K562 (cell line): ENCODE measurements around the gene LMAN2L. TPM values are rescaled to one million over a fixed set of nuclear protein-coding genes. Genes with fewer than 3 reads are reported as not detected.
A peak's percentile ranks its signal among the peaks of the same experiment; 100 is the strongest.

Source experiments
- ELF1 ChIP-seq: fragments of 200-800 bp; sonication (Bioruptor generic); IDR thresholded peaks from 2 replicates; pipeline ENCODE4 v1.6.1; 2016; ENCODE audit warnings: missing genetic modification characterization, missing compliant biosample characterization
- GATA2 ChIP-seq: sonication (generic); formaldehyde crosslinking; IDR thresholded peaks from 2 replicates; pipeline ENCODE4 v1.4.0; 2020; ENCODE audit warnings: mild to moderate bottlenecking, missing genetic modification reagents
- PRPF4 ChIP-seq: fragments of 200-400 bp; formaldehyde crosslinking; IDR thresholded peaks from one replicate; pipeline ENCODE4 v1.6.1; 2017; ENCODE audit warnings: low read length, low read depth, mild to moderate bottlenecking; ENCODE audit not compliant: insufficient read depth, poor library complexity, severe bottlenecking
- TRIM24 ChIP-seq, 2 experiments: fragments of 450-650 bp; IDR thresholded peaks; 2 replicates each; pipeline ENCODE4 v1.6.1; 2016
- ZBTB8A ChIP-seq: fragments of 450-650 bp; IDR thresholded peaks from 2 replicates; pipeline ENCODE4 v1.6.1; 2018; ENCODE audit warnings: mild to moderate bottlenecking, moderate library complexity; ENCODE audit not compliant: partially characterized antibody
- ZNF586 ChIP-seq: fragments of 450-650 bp; formaldehyde crosslinking; conservative IDR thresholded peaks from 2 replicates; pipeline ENCODE4 v1.4.0; 2020; ENCODE audit warnings: mild to moderate bottlenecking, moderate library complexity
- polyA plus RNA-seq, 8 experiments: library from polyadenylated mRNA; depleted of rRNA in 4 of 8; stranded (reverse) in 5 of 8; unstranded in 3 of 8; fragments of >200 nt; fragmentation: Nextera tagmentation in 2 of 8; fragmentation: Illumina TruSeq in 1 of 8; extraction: Ambion mirVana in 2 of 8; extraction: Trizol in 1 of 8; gene quantifications; 2 replicates each; pipeline versions ENCODE4 v1.2.1 to v1.2.3, GENCODE V29; 2011 to 2014; ENCODE audit warnings: inconsistent platforms in 1 of 8, missing spikeins in 1 of 8
- total RNA-seq, 7 experiments: library from RNA; depleted of rRNA in 6 of 7; stranded (reverse); fragments of >200 nt in 6 of 7; fragmentation: Illumina TruSeq in 2 of 7; extraction: Trizol in 2 of 7; gene quantifications; 2 replicates each; pipeline versions ENCODE4 v1.2.1 to v1.2.3, GENCODE V29; 2011 to 2021; ENCODE audit warnings: low replicate concordance in 1 of 7
- TF ChIP-seq, protein P1 (sequence below): fragments of 450-650 bp; IDR thresholded peaks from 2 replicates; pipeline ENCODE4 v1.6.1; 2016; ENCODE audit warnings: mild to moderate bottlenecking, moderate library complexity
- TF ChIP-seq, protein P2 (sequence below): fragments of 450-650 bp; formaldehyde crosslinking; conservative IDR thresholded peaks from 2 replicates; pipeline ENCODE4 v1.4.0; 2022; ENCODE audit warnings: mild to moderate bottlenecking, missing genetic modification characterization
- TF ChIP-seq, protein P3 (sequence below): fragments of 250-450 bp; sonication (Bioruptor Pico); IDR thresholded peaks from 2 replicates; pipeline ENCODE4 v1.4.0; 2020; ENCODE audit warnings: mild to moderate bottlenecking, moderate library complexity, borderline replicate concordance
- TF ChIP-seq, protein P4 (sequence below): fragments of 250-450 bp; sonication (Bioruptor Pico); IDR thresholded peaks from 2 replicates; pipeline ENCODE4 v1.8.0; 2022; ENCODE audit warnings: moderate library complexity, mild to moderate bottlenecking, inconsistent platforms

Gene LMAN2L
- total and polyA plus RNA-seq, 9 of the 15 experiments (the other 6 are each of a cell fraction or from before 2014, with no cell fraction given): 7.2 to 37.7 (median 12.5) TPM

DNA sequence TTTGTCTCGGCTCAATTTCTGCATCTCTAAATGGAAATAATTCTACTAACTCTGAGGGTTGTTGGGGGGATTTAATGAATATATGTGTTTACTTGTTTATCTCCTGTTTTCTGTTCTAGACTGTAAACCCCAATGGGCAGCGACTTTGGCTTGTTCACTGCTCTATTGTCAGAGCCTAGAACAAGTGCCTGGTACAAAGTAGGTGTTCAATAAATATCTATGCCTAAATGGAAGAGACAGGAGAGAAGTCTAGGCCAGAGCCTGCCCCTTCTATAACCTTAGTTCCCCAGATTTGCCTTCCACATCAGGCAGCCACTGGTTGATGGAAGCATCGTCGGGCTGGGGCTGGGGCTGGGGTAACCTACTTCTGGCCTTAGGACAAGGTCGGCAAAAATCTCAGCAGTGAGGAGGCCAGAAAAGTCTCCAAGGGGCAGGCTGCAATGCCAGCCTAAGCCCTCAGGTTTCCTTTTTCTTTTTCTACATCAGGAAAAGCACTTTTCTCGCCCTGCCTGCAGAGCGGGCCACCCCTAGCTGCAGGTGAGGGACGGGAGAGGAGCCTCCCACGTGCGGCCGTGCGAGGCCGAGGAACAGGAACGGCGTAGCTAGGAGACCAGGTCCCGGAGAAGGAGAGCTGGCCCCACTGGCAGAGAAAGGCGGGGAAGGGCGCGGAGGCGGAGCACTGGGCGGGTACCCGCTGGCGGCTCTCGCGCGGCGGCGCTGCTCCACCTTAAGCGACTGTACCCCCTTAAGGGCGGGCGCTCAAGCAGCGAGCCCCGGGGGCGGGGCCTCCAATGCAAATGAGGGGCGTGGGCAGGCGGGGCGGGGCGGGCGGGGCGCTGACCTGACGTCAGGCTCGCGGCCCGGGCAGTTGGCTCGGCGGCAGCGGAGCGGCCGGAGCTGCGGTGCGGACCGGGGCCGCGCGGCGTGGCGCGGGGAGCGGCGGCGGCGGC lies 20.4 kb upstream of the LMAN2L start, which contains the start of gene CNNM4 (continued):
- TF ChIP-seq, protein P1, sequence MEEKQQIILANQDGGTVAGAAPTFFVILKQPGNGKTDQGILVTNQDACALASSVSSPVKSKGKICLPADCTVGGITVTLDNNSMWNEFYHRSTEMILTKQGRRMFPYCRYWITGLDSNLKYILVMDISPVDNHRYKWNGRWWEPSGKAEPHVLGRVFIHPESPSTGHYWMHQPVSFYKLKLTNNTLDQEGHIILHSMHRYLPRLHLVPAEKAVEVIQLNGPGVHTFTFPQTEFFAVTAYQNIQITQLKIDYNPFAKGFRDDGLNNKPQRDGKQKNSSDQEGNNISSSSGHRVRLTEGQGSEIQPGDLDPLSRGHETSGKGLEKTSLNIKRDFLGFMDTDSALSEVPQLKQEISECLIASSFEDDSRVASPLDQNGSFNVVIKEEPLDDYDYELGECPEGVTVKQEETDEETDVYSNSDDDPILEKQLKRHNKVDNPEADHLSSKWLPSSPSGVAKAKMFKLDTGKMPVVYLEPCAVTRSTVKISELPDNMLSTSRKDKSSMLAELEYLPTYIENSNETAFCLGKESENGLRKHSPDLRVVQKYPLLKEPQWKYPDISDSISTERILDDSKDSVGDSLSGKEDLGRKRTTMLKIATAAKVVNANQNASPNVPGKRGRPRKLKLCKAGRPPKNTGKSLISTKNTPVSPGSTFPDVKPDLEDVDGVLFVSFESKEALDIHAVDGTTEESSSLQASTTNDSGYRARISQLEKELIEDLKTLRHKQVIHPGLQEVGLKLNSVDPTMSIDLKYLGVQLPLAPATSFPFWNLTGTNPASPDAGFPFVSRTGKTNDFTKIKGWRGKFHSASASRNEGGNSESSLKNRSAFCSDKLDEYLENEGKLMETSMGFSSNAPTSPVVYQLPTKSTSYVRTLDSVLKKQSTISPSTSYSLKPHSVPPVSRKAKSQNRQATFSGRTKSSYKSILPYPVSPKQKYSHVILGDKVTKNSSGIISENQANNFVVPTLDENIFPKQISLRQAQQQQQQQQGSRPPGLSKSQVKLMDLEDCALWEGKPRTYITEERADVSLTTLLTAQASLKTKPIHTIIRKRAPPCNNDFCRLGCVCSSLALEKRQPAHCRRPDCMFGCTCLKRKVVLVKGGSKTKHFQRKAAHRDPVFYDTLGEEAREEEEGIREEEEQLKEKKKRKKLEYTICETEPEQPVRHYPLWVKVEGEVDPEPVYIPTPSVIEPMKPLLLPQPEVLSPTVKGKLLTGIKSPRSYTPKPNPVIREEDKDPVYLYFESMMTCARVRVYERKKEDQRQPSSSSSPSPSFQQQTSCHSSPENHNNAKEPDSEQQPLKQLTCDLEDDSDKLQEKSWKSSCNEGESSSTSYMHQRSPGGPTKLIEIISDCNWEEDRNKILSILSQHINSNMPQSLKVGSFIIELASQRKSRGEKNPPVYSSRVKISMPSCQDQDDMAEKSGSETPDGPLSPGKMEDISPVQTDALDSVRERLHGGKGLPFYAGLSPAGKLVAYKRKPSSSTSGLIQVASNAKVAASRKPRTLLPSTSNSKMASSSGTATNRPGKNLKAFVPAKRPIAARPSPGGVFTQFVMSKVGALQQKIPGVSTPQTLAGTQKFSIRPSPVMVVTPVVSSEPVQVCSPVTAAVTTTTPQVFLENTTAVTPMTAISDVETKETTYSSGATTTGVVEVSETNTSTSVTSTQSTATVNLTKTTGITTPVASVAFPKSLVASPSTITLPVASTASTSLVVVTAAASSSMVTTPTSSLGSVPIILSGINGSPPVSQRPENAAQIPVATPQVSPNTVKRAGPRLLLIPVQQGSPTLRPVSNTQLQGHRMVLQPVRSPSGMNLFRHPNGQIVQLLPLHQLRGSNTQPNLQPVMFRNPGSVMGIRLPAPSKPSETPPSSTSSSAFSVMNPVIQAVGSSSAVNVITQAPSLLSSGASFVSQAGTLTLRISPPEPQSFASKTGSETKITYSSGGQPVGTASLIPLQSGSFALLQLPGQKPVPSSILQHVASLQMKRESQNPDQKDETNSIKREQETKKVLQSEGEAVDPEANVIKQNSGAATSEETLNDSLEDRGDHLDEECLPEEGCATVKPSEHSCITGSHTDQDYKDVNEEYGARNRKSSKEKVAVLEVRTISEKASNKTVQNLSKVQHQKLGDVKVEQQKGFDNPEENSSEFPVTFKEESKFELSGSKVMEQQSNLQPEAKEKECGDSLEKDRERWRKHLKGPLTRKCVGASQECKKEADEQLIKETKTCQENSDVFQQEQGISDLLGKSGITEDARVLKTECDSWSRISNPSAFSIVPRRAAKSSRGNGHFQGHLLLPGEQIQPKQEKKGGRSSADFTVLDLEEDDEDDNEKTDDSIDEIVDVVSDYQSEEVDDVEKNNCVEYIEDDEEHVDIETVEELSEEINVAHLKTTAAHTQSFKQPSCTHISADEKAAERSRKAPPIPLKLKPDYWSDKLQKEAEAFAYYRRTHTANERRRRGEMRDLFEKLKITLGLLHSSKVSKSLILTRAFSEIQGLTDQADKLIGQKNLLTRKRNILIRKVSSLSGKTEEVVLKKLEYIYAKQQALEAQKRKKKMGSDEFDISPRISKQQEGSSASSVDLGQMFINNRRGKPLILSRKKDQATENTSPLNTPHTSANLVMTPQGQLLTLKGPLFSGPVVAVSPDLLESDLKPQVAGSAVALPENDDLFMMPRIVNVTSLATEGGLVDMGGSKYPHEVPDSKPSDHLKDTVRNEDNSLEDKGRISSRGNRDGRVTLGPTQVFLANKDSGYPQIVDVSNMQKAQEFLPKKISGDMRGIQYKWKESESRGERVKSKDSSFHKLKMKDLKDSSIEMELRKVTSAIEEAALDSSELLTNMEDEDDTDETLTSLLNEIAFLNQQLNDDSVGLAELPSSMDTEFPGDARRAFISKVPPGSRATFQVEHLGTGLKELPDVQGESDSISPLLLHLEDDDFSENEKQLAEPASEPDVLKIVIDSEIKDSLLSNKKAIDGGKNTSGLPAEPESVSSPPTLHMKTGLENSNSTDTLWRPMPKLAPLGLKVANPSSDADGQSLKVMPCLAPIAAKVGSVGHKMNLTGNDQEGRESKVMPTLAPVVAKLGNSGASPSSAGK: peak; percentile 82
- TF ChIP-seq PRPF4 (no peak), GATA2 (CRISPR knock-in tag) (no peak), ZNF586 (no peak), ELF1 (tag) (no peak), TRIM24 (IDR thresholded peaks at IDR 0.05) (no peak), ZBTB8A (no peak)
- TF ChIP-seq, protein P2, sequence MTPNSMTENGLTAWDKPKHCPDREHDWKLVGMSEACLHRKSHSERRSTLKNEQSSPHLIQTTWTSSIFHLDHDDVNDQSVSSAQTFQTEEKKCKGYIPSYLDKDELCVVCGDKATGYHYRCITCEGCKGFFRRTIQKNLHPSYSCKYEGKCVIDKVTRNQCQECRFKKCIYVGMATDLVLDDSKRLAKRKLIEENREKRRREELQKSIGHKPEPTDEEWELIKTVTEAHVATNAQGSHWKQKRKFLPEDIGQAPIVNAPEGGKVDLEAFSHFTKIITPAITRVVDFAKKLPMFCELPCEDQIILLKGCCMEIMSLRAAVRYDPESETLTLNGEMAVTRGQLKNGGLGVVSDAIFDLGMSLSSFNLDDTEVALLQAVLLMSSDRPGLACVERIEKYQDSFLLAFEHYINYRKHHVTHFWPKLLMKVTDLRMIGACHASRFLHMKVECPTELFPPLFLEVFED (CRISPR knock-in tag): no peak
- TF ChIP-seq, protein P3, sequence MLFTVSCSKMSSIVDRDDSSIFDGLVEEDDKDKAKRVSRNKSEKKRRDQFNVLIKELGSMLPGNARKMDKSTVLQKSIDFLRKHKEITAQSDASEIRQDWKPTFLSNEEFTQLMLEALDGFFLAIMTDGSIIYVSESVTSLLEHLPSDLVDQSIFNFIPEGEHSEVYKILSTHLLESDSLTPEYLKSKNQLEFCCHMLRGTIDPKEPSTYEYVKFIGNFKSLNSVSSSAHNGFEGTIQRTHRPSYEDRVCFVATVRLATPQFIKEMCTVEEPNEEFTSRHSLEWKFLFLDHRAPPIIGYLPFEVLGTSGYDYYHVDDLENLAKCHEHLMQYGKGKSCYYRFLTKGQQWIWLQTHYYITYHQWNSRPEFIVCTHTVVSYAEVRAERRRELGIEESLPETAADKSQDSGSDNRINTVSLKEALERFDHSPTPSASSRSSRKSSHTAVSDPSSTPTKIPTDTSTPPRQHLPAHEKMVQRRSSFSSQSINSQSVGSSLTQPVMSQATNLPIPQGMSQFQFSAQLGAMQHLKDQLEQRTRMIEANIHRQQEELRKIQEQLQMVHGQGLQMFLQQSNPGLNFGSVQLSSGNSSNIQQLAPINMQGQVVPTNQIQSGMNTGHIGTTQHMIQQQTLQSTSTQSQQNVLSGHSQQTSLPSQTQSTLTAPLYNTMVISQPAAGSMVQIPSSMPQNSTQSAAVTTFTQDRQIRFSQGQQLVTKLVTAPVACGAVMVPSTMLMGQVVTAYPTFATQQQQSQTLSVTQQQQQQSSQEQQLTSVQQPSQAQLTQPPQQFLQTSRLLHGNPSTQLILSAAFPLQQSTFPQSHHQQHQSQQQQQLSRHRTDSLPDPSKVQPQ: no peak
- TF ChIP-seq, protein P4, sequence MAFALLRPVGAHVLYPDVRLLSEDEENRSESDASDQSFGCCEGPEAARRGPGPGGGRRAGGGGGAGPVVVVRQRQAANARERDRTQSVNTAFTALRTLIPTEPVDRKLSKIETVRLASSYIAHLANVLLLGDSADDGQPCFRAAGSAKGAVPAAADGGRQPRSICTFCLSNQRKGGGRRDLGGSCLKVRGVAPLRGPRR (CRISPR knock-in tag): no peak
